K562 (cell line): ENCODE measurements around the gene ABHD17B. TPM values are rescaled to one million over a fixed set of nuclear protein-coding genes. Genes with fewer than 3 reads are reported as not detected.

ENCODE experiments used
- ATAC-seq: fragments of 200-7000 bp; cut with Tn5 transposase; 3 replicates; pipeline ENCODE4 v1.9.1; 2020; ENCODE audit warnings: moderate library complexity
- BruUV-seq: library from RNA; stranded (reverse); fragments of 400-500 nt; replicated peaks from 2 replicates; lab custom pipeline; 2021; lab: Mats Ljungman, UMichigan
- CTCF ChIA-PET: fragments of 300-600 bp; formaldehyde crosslinking; extraction: SDS; loops from one replicate; lab custom pipeline; 2021; ENCODE audit warnings: low intra/inter-chr PET ratio; lab: Yijun Ruan, JAX
- POLR2A ChIA-PET: fragments of 300-600, 350-650 bp; sonication (Branson Sonifier 250); formaldehyde crosslinking; extraction: SDS; loops from one replicate; lab custom pipeline; 2021; ENCODE audit warnings: antibody characterized with exemption, inconsistent platforms; lab: Yijun Ruan, JAX
- DNase-seq, 4 experiments: peaks; one replicate each; pipeline versions ENCODE4 v3.0.0 to v3.0.0-alpha.2; 2011 to 2018; ENCODE audit warnings: low spot score in 3 of 4, mixed read lengths in 3 of 4; ENCODE audit errors: extremely low read depth in 1 of 4
- FAIRE-seq: peaks from 2 replicates; lab custom pipeline; 2011; peaks lifted over from hg19 to GRCh38; lab: Jason Lieb, UNC
- H2AFZ ChIP-seq: 2 replicates; pipeline ENCODE4 v1.6.0; 2011; ENCODE audit warnings: low read depth, low read length, control low read depth, inconsistent platforms
- H3K27ac ChIP-seq: fragments of 200-600 bp; 3 replicates; pipeline ENCODE4 v1.8.0; 2011; ENCODE audit warnings: low read depth, mild to moderate bottlenecking, control low read depth, inconsistent platforms, low read length, moderate library complexity, mixed read lengths; ENCODE audit errors: extremely low read depth
- H3K27me3 ChIP-seq, 2 experiments: fragments of 300-600 bp in 1 of 2; 2 replicates in 1 of 2; 3 replicates in 1 of 2; pipeline versions ENCODE4 v1.6.0 to v1.8.0; 2011; ENCODE audit warnings: inconsistent platforms in 2 of 2, low read length in 2 of 2, mild to moderate bottlenecking in 1 of 2, mixed read lengths in 1 of 2, moderate library complexity in 1 of 2; ENCODE audit not compliant: control insufficient read depth in 2 of 2, insufficient read depth in 2 of 2
- H3K36me3 ChIP-seq: fragments of 300-600 bp; 3 replicates; pipeline ENCODE4 v1.8.0; 2011; ENCODE audit warnings: mild to moderate bottlenecking, low read length, inconsistent platforms; ENCODE audit not compliant: control insufficient read depth, insufficient read depth
- H3K4me1 ChIP-seq, 2 experiments: fragments of 200-600 bp in 1 of 2; replicated peaks in 1 of 2; 2 replicates in 1 of 2; 3 replicates in 1 of 2; pipeline versions ENCODE4 v1.5.1 to v1.8.0; 2011; ENCODE audit warnings: inconsistent platforms in 2 of 2, low read length in 2 of 2, mild to moderate bottlenecking in 1 of 2, mixed read lengths in 1 of 2, moderate library complexity in 1 of 2; ENCODE audit not compliant: control insufficient read depth in 2 of 2, insufficient read depth in 2 of 2
- H3K4me2 ChIP-seq: 2 replicates; pipeline ENCODE4 v1.6.1; 2011; ENCODE audit warnings: low read length, control low read depth, inconsistent platforms, mixed read lengths; ENCODE audit not compliant: insufficient read depth
- H3K4me3 ChIP-seq: fragments of 200-600 bp; sonication (generic), shearing (Covaris generic); 2 replicates; pipeline ENCODE4 v1.5.1; 2016; ENCODE audit warnings: control low read depth, inconsistent platforms
- H3K79me2 ChIP-seq: fragments of 200-600 bp; 3 replicates; pipeline ENCODE4 v1.8.0; 2011; ENCODE audit warnings: low read length, inconsistent platforms; ENCODE audit not compliant: control insufficient read depth, insufficient read depth
- H3K9ac ChIP-seq, 2 experiments: 2 replicates each; pipeline versions ENCODE4 v1.6.0 to v1.6.1; 2011; ENCODE audit warnings: low read depth in 2 of 2, low read length in 2 of 2, control low read depth in 1 of 2, inconsistent platforms in 1 of 2, mild to moderate bottlenecking in 1 of 2, mixed read lengths in 1 of 2; ENCODE audit not compliant: insufficient read depth in 1 of 2
- H3K9me1 ChIP-seq: one replicate; pipeline ENCODE4 v1.6.0; 2011; ENCODE audit warnings: inconsistent platforms, mild to moderate bottlenecking, low read length, moderate library complexity; ENCODE audit not compliant: control insufficient read depth, insufficient read depth
- H3K9me3 ChIP-seq: replicated peaks from 2 replicates; pipeline ENCODE4 v1.5.1; 2011; ENCODE audit warnings: low read depth, low read length, inconsistent platforms; ENCODE audit not compliant: control insufficient read depth, insufficient read depth
- H4K20me1 ChIP-seq: replicated peaks from 2 replicates; pipeline ENCODE4 v1.6.1; 2011; ENCODE audit warnings: low read length, inconsistent platforms, mixed read lengths; ENCODE audit not compliant: control insufficient read depth, insufficient read depth
- C11orf30 ChIP-seq: fragments of 450-650 bp; IDR thresholded peaks from 2 replicates; pipeline ENCODE4 v1.6.1; 2016; ENCODE audit warnings: low read depth, mild to moderate bottlenecking
- MAFF ChIP-seq: IDR thresholded peaks from 2 replicates; pipeline ENCODE4 v1.6.1; 2012; ENCODE audit warnings: low read length, improper control_type of control experiment
- MAFG ChIP-seq: fragments of 450-650 bp; conservative IDR thresholded peaks from 2 replicates; pipeline ENCODE4 v1.6.1; 2016; ENCODE audit warnings: missing genetic modification characterization, missing compliant biosample characterization
- MAFK ChIP-seq: IDR thresholded peaks from 2 replicates; pipeline ENCODE4 v1.6.1; 2011; ENCODE audit warnings: low read length, improper control_type of control experiment
- PRDM10 ChIP-seq: fragments of 450-650 bp; IDR thresholded peaks from 2 replicates; pipeline ENCODE4 v1.6.1; 2018; ENCODE audit not compliant: partially characterized antibody
- SNAPC5 ChIP-seq: fragments of 250-450 bp; sonication (Bioruptor Pico); IDR thresholded peaks from 2 replicates; pipeline ENCODE4 v1.8.0; 2021; ENCODE audit warnings: moderate library complexity, mild to moderate bottlenecking, inconsistent platforms
- YBX1 ChIP-seq: fragments of 450-650 bp; IDR thresholded peaks from 2 replicates; pipeline ENCODE4 v1.7.1; 2016; ENCODE audit warnings: mild to moderate bottlenecking
- ZNF316 ChIP-seq: fragments of 450-650 bp; IDR thresholded peaks from 2 replicates; pipeline ENCODE4 v1.6.1; 2016
- ZNF717 ChIP-seq: fragments of 250-450 bp; sonication (Bioruptor Pico); IDR thresholded peaks from 2 replicates; pipeline ENCODE4 v1.5.0; 2021
- ZNF75A ChIP-seq: fragments of 450-650 bp; formaldehyde crosslinking; IDR thresholded peaks from 2 replicates; pipeline ENCODE4 v1.4.0; 2020; ENCODE audit warnings: mild to moderate bottlenecking
- WGBS: fragments of 100-300 bp; shearing (Covaris generic); methylation state at CpG from one replicate; pipeline ENCODE4 v1.1.6; 2016; ENCODE audit warnings: low coverage, mixed read lengths; ENCODE audit not compliant: insufficient coverage; ENCODE audit errors: missing lambda C conversion rate; 5-methylcytosine and 5-hydroxymethylcytosine counted together
- in situ Hi-C: fragments of 300-500 bp; cut with MboI; formaldehyde crosslinking; loops from 4 replicates; pipeline ENCODE4 v1.15.0; 2018; ENCODE audit warnings: inconsistent platforms, mixed read lengths
- intact Hi-C: fragments of 100-400 bp; cut with micrococcal nuclease; formaldehyde crosslinking; loops from 2 replicates; pipeline ENCODE4 v1.14.2; 2022
- polyA plus RNA-seq, 8 experiments: library from polyadenylated mRNA; depleted of rRNA in 4 of 8; stranded (reverse) in 5 of 8; unstranded in 3 of 8; fragments of >200 nt; fragmentation: Nextera tagmentation in 2 of 8; fragmentation: Illumina TruSeq in 1 of 8; extraction: Ambion mirVana in 2 of 8; extraction: Trizol in 1 of 8; gene quantifications; 2 replicates each; pipeline versions ENCODE4 v1.2.1 to v1.2.3, GENCODE V29; 2011 to 2014; ENCODE audit warnings: inconsistent platforms in 1 of 8, missing spikeins in 1 of 8
- total RNA-seq, 7 experiments: library from RNA; depleted of rRNA in 6 of 7; stranded (reverse); fragments of >200 nt in 6 of 7; fragmentation: Illumina TruSeq in 2 of 7; extraction: Trizol in 2 of 7; gene quantifications; 2 replicates each; pipeline versions ENCODE4 v1.2.1 to v1.2.3, GENCODE V29; 2011 to 2021; ENCODE audit warnings: low replicate concordance in 1 of 7

The ABHD17B gene
- total and polyA plus RNA-seq, 9 of the 15 experiments (the other 6 are each of a cell fraction or from before 2014, with no cell fraction given), result 1.9 to 13.4 (median 10.1) TPM

- ChIA-PET POLR2A (no interaction called here), CTCF (no interaction called here)
- no TSS peak for BruUV-seq
- Histone ChIP-seq H2AFZ (no peak overlapping the region), H3K9ac (no peak overlapping the region), H4K20me1 (no peaks in the 10 kb centered on the region), H3K9me3 (no peaks in the 10 kb centered on the region), H3K4me2 (no peak overlapping the region), H3K4me1 (no peaks in the 10 kb centered on the region; a peak in 1 of 5 replicates), H3K79me2 (peaks cover 69% of the 10 kb centered on the region), H3K4me3 (no peak overlapping the region), H3K36me3 (no peaks in the 10 kb centered on the region), H3K27me3 (no peaks in the 10 kb centered on the region), H3K9me1 (no peaks in the 10 kb centered on the region), H3K27ac (no peak overlapping the region)
- FAIRE-seq, result no peak
- no peak for ATAC-seq
- intact Hi-C loops, result no loop called here
- WGBS, result 96% methylated on average over 3 of the region's 3 CpGs
- TF ChIP-seq ZNF717, result no peak
- no peak for TF ChIP-seq PRDM10
- TF ChIP-seq SNAPC5 (CRISPR knock-in tag), result no peak
- no peak for TF ChIP-seq ZNF75A (CRISPR knock-in tag)
- TF ChIP-seq MAFF, result peak; percentile 60; the same call in 1 of the 2 replicates
- TF ChIP-seq YBX1, result no peak
- peak; percentile 83 for TF ChIP-seq C11orf30
- TF ChIP-seq MAFK, result peak; percentile 63; the same call in 1 of the 2 replicates
- TF ChIP-seq ZNF316, result peak; percentile 92
- TF ChIP-seq MAFG, result peak; percentile 65
- DNase-seq, result no peak
- in situ Hi-C loops, result no loop called here
Observed at GRCh38 chr9:71890042-71890679, 20.8 kb downstream of the ABHD17B start.
